HG02678 (cell line): ENCODE results near the gene ATP5F1D.
"Not testable (repeated sequence)": the region's sequence is repeated elsewhere in the genome, so short reads cannot be mapped to it uniquely, and the experiment has no call there.

ENCODE experiments used
- ATAC-seq: cut with Tn5 transposase; IDR thresholded peaks from one replicate; pipeline ENCODE4 v1.9.1; 2021; ENCODE audit warnings: mild to moderate bottlenecking, moderate library complexity; ENCODE audit not compliant: unreplicated experiment

Gene ATP5F1D

GRCh38 chr19:1245494-1246264 lies 4.1 kb downstream of the ATP5F1D start:
- no peak for ATAC-seq

DNA sequence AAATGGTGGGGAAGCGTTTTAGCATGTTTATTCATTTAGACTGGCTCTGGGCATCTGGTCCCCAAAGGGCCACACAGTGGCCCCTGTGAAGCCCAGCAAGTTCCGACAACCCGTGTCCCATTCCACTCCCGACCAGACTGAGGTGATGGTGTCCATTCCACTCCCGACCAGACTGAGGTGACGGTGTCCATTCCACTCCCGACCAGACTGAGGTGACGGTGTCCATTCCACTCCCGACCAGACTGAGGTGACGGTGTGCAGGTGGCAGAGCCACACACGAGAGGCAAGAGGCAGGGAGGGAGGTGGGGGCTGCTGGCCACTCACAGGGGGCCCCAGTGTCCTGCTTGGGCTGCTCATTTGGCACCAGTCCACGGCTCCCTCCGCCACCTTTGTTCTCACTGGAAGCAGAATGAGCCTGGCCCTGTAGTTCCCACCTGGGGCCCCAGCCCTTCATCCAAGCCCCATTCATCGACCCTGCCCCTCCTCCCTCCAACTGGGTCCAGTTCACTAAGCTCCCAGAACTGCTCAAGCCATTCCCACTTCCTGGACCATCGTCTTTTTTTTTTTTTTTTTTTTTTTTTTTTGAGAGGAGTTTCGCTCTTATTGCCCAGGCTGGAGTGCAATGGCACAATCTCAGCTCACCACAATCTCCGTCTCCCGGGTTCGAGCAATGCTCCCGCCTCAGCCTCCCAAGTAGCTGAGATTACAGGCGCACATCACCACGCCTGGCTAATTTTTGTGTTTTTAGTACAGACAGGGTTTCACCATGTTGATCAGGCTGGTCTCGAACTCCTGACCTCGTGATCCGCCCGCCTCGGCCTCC lies 4.9 kb downstream of the ATP5F1D start:
- ATAC-seq, result not testable (repeated sequence)

DNA sequence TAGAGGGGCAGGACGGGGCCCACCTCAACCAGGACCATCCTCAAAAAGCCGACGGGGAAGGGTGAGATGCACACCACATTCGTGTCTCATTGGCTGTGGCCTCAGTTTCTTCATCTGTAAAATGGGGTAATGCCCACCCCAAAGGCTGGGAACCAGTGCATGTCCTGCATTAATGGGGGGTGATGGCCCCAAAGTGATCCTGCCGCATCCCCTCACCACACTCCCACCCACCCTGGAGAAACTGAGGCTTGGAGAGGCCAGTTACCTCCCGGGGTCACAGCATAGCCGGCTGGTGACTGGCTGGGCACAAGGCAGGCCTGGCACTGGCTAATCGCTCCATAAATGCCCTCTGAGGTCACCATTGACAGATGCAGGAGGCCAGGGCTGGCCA lies 6.2 kb downstream of the ATP5F1D start:
- ATAC-seq, result no peak

GRCh38 chr19:1248139-1248785 lies 6.7 kb downstream of the ATP5F1D start, which contains the start of gene MIDN:
Gene MIDN (plus strand): TSS chr19:1248583. CDS start chr19:1250297, 1,714 bp downstream.
- ATAC-seq, result peak; percentile 12

DNA sequence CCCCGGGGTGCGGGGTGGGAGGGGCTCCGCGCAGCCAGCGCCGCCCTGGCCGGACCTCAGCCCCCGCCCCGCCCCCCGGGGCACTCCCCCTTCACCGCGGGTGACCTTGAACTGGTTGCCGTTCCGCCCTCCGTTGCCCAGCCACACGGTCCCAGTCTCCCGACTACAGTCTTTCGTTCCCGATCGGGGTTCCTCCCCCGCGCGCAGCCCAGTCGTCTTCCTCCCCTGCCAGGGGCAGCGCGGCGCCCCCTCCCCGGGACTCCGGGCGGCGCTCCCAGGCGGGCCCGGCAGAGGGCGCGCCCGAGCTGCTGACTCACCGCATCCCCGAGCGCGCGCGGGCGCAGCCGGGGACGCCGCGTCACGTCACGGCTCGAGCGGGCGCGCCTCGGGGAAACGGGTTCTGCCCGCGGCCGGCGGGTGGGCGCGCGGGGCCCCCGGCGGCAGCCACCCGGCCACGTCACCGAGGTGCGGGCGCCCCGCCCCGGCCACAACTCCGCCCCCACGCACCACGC lies 7.3 kb downstream of the ATP5F1D start:
- ATAC-seq, result peak; percentile 30

GRCh38 chr19:1249298-1249989 lies 7.9 kb downstream of the ATP5F1D start:
- ATAC-seq, result peak; percentile 56

GRCh38 chr19:1249990-1250436 lies 8.5 kb downstream of the ATP5F1D start:
- ATAC-seq, result no peak

GRCh38 chr19:1250437-1251260 lies 9.1 kb downstream of the ATP5F1D start:
- ATAC-seq, result no peak

DNA sequence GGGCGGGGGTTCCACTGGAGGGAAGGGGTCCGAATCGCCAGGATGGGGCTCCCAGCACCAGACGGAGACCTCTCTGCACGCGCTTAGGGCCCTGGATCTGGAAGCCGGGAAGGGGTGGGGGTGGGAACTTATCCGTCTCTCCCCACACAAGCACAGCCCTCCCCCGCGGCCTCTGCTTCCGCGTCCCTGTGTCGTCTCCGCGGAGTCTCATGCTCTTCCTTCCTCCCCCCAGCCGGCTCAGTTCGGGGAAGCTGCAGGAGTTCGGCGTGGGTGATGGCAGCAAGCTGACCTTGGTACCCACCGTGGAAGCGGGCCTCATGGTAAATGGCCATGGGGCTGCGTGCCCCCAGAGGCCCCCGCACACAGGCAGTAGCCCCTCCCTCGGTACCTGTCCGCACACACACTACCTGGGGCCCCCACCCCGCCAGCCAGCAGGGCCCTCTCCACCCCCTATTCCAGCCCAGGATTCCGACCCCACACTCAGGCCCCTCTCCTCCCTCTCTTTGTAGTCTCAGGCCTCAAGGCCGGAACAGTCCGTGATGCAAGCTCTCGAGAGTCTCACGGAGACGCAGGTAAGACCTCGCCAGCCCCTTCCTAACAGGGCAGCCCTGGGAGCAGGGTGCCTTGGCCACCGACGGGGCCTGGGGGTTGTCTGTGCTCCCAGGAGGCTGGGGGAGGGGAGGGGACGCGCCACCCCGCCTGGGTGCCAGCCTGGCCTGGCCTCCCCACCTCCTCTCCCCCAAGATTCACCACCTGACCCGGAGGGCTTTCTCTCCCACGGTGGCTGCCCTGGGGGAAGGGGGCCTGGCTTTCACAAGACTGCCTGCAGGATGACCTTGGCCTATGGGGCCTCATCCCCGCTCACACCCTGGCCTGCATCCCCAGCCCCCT lies 10.0 kb downstream of the ATP5F1D start:
- ATAC-seq, result no peak

DNA sequence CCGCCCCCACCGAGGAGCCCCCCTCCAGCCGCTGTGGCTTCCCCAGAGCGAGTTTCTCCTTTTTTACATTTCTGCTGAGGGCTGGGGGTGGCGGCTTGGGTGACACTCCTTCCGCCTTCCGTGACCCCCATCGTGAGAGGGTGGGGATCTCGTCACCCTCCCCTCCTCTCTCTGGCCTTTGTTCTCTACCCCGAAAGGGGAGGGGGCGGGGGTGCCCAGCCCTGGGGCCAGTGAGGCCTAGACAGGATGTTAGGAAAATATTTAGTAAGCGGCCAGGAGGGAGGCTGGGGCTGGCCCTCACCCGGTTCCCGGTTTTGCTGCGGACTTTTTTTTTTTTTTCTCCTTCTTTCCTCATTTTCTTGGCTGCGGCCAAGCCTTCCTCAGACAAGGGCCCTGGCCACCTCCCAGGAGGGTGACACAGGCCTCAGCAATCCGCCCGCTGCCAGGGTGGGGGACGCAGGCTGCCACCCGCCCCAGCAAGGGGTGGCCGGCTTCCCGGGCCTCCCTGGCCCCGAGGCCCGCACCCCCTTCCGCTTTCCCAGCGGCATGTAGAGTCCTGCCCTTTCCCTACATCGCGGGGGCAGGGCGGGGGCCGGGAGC lies 10.8 kb downstream of the ATP5F1D start:
- ATAC-seq, result no peak

DNA sequence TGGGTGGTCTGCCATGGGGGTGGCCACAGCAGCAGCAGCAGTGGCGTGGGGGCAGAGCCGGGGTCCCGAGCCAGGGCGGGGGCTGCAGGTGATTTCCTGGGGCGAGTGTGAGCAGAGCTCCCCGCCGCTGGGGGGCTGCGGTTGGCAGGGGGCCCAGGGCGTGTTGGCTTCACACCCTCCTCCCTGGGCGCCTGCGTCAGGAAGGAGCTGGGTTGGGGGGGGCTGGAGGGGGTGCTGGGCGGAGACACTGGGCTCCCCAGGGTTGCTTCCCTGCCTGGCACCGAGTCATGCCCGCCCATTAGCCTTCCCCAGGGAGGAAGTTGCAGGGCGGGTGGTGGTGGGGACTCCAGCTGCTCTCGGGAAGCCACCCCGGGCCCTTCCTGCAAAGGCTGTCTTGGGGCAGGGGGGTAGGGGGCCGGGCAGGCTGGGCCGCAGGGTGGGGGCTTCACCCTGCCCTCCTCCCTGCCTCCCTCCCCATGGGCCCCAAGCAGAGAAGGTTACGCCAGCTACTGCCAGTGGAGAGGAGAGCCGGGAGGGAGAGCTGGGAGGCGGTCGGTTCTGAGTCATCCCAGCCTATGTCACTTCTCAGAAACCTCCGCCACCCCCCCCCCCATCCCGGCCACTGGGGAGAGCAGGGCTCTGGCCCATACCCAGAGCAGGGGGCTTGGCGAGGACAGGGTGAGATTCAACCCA lies 11.4 kb downstream of the ATP5F1D start:
- ATAC-seq, result no peak

- ATAC-seq, result no peak
These were observed 12.0 kb downstream of the ATP5F1D start for GRCh38 chr19:1253514-1254080.

DNA sequence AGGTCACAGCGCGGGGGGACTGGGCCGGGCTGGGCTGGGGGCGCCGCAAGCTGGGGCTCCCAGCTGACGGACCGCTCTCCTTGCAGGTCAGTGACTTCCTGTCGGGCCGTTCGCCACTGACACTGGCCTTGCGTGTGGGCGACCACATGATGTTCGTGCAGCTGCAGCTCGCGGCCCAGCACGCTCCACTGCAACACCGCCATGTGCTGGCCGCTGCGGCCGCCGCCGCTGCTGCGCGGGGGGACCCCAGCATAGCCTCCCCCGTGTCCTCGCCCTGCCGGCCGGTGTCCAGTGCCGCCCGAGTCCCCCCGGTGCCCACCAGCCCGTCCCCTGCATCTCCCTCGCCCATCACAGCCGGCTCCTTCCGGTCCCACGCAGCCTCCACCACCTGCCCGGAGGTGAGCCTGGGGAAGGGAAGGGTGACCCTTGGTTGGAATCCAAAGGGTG lies 12.6 kb downstream of the ATP5F1D start:
- no peak for ATAC-seq

DNA sequence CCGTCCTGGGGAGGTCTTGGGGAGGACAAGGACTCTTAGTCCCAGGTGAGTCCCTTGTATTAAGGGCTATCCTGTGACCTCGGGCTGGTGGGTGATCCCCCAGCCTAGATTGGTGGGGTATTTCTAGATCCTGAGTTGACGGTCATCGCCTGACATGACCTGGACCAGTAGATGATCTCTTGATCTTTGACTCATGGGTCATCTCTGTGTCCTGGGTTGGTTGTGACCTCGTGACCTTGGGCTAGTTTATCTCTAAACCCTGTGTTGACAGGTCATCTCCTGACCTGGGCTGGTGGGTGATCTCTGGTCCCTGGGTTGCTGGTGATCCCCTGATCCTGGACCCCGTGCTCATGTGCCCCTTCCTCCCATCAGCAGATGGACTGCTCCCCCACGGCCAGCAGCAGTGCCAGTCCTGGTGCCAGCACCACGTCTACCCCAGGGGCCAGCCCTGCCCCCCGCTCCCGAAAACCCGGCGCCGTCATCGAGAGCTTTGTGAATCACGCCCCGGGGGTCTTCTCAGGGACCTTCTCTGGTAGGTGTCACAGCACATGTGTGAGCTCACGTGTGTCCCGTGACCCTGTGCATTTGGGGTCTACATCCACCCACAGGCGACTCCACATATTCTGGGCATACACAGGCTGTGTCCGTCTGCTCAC lies 13.1 kb downstream of the ATP5F1D start:
- no peak for ATAC-seq

- ATAC-seq, result no peak
These were observed 13.9 kb downstream of the ATP5F1D start for GRCh38 chr19:1255186-1256161.
